GM18873 (cell line): Measurements from ENCODE around the gene CLCA1.
A peak's percentile ranks its signal among the peaks of the same experiment; 100 is the strongest.

Experiments used
- ATAC-seq: cut with Tn5 transposase; IDR thresholded peaks from one replicate; pipeline ENCODE4 v1.9.1; 2021; ENCODE audit warnings: mild to moderate bottlenecking, moderate library complexity, moderate number of reproducible peaks; ENCODE audit not compliant: unreplicated experiment, low FRiP score

CLCA1 gene

GRCh38 chr1:86500714-86501113 lies 32.0 kb downstream of the CLCA1 start:
- no peak for ATAC-seq

- ATAC-seq: peak; percentile 71
Measured at GRCh38 chr1:86502125-86502646, 33.5 kb downstream of the CLCA1 start.

GRCh38 chr1:86502721-86503405 lies 34.1 kb downstream of the CLCA1 start:
- peak; percentile 22 for ATAC-seq

- ATAC-seq: no peak
Measured at GRCh38 chr1:86503406-86504136, 34.8 kb downstream of the CLCA1 start.

- no peak for ATAC-seq
Measured at GRCh38 chr1:86504137-86504479, 35.4 kb downstream of the CLCA1 start.

GRCh38 chr1:86504895-86505563 lies 36.3 kb downstream of the CLCA1 start:
- no peak for ATAC-seq

- no peak for ATAC-seq
Measured at GRCh38 chr1:86505564-86505902, 36.8 kb downstream of the CLCA1 start.

- ATAC-seq: no peak
Measured at GRCh38 chr1:86507935-86508582, 39.3 kb downstream of the CLCA1 start.

- ATAC-seq: no peak
Measured at GRCh38 chr1:86508583-86508969, 39.8 kb downstream of the CLCA1 start.

- no peak for ATAC-seq
Measured at GRCh38 chr1:86515597-86515996, 46.9 kb downstream of the CLCA1 start.

- ATAC-seq: no peak
Measured at GRCh38 chr1:86516335-86516734, 47.6 kb downstream of the CLCA1 start.

- ATAC-seq: no peak
Measured at GRCh38 chr1:86517336-86517735, 48.6 kb downstream of the CLCA1 start.

- no peak for ATAC-seq
Measured at GRCh38 chr1:86520789-86521521, 52.2 kb downstream of the CLCA1 start.

- ATAC-seq: no peak
Measured at GRCh38 chr1:86521522-86521891, 52.8 kb downstream of the CLCA1 start.

- ATAC-seq: no peak
Measured at GRCh38 chr1:86522240-86522639, 53.5 kb downstream of the CLCA1 start.

GRCh38 chr1:86523670-86524354 lies 55.1 kb downstream of the CLCA1 start:
- no peak for ATAC-seq

GRCh38 chr1:86527306-86527705 lies 58.6 kb downstream of the CLCA1 start:
- ATAC-seq: no peak

- no peak for ATAC-seq
Measured at GRCh38 chr1:86530211-86530845, 61.6 kb downstream of the CLCA1 start.

GRCh38 chr1:86537928-86538695 lies 69.4 kb downstream of the CLCA1 start:
- ATAC-seq: no peak
